Thyroid gland (tissue), 4 donors: ENCODE data around the gene FAM25G.
"Not testable (repeated sequence)": the region's sequence is repeated elsewhere in the genome, so short reads cannot be mapped to it uniquely, and the experiment has no call there.

Experiments
- POLR2A ChIP-seq, 2 donors: fragments of 450-650 bp; IDR thresholded peaks; one replicate each; pipeline ENCODE4 v1.6.1; 2017; ENCODE audit warnings: antibody characterized with exemption in 2 of 2, mild to moderate bottlenecking in 2 of 2, moderate library complexity in 1 of 2
- TF ChIP-seq, protein P1 (sequence below), 6 experiments: fragments of 200-600 bp in 3 of 6; fragments of 450-650 bp in 3 of 6; sonication (generic) in 3 of 6; IDR thresholded peaks; one replicate each; pipeline ENCODE4 v1.5.1; 2016 to 2019; ENCODE audit warnings: antibody characterized with exemption in 6 of 6, mild to moderate bottlenecking in 2 of 6, inconsistent platforms in 1 of 6, moderate library complexity in 1 of 6

DNA sequence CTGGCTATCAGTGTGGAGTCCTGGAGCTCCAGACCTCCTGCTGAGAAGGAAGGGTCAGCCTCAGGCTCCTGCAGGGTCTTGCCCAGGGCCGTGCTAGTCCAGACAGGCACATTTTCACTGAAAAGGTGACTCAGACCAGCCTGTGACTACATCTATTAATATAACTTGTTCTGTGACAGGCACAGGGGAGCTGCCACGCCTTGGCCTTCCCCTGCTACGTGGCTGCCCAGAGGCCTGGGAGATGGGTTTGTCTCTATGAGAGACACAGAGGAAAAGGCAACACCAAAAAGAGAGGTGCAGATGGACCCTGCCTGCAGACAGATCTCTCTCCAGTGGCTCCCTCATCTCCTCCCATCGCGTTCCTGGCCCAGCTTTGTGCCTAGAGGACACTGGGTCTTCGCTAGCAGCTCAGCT lies 9.7 kb downstream of the FAM25G start:
- not testable (repeated sequence) for TF ChIP-seq POLR2A (IDR thresholded peaks at IDR 0.05)
- TF ChIP-seq, protein P1, sequence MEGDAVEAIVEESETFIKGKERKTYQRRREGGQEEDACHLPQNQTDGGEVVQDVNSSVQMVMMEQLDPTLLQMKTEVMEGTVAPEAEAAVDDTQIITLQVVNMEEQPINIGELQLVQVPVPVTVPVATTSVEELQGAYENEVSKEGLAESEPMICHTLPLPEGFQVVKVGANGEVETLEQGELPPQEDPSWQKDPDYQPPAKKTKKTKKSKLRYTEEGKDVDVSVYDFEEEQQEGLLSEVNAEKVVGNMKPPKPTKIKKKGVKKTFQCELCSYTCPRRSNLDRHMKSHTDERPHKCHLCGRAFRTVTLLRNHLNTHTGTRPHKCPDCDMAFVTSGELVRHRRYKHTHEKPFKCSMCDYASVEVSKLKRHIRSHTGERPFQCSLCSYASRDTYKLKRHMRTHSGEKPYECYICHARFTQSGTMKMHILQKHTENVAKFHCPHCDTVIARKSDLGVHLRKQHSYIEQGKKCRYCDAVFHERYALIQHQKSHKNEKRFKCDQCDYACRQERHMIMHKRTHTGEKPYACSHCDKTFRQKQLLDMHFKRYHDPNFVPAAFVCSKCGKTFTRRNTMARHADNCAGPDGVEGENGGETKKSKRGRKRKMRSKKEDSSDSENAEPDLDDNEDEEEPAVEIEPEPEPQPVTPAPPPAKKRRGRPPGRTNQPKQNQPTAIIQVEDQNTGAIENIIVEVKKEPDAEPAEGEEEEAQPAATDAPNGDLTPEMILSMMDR (IDR thresholded peaks at IDR 0.05) = not testable (repeated sequence)
